Stimulated activated CD4-positive, alpha-beta T cell treated with anti-CD3 and anti-CD28 coated beads, Interleukin-2, amount 100 ng/mL, for 48 hours (primary cell): ENCODE results near the gene ETHE1.
"Not testable (repeated sequence)": the region's sequence is repeated elsewhere in the genome, so short reads cannot be mapped to it uniquely, and the experiment has no call there.

Source experiments
- DNase-seq, 2 donors: peaks; one replicate each; pipeline ENCODE4 v3.0.0-alpha.2; 2020

ETHE1 gene

GRCh38 chr19:43523696-43524095, 3.3 kb downstream of the ETHE1 start:
- not testable (repeated sequence) for DNase-seq

GRCh38 chr19:43522929-43523328, 4.1 kb downstream of the ETHE1 start:
- DNase-seq: no peak

GRCh38 chr19:43519436-43520088, 7.4 kb downstream of the ETHE1 start:
- DNase-seq: peak; percentile 73 to 80

GRCh38 chr19:43518051-43518450, 8.9 kb downstream of the ETHE1 start:
- no peak for DNase-seq

GRCh38 chr19:43512399-43512798, 14.6 kb downstream of the ETHE1 start:
- not testable (repeated sequence) for DNase-seq

GRCh38 chr19:43511324-43511723, 15.7 kb downstream of the ETHE1 start:
- no peak for DNase-seq

GRCh38 chr19:43510713-43511112, 16.3 kb downstream of the ETHE1 start:
- no peak for DNase-seq

- no peak for DNase-seq
Observed at GRCh38 chr19:43507880-43508279, 19.1 kb downstream of the ETHE1 start.

- DNase-seq: no peak
Observed at GRCh38 chr19:43506629-43507028, 20.4 kb downstream of the ETHE1 start.

GRCh38 chr19:43505941-43506340, 21.1 kb downstream of the ETHE1 start:
- no peak for DNase-seq

GRCh38 chr19:43505186-43505456, 21.9 kb downstream of the ETHE1 start:
- DNase-seq: no peak

- peak; percentile 39 to 47 for DNase-seq
Observed at GRCh38 chr19:43504426-43505185, 22.4 kb downstream of the ETHE1 start, which contains the start of gene PHLDB3. Gene PHLDB3 (minus strand): TSS chr19:43504746. CDS start chr19:43504118, 628 bp downstream.

GRCh38 chr19:43503501-43504425, 23.2 kb downstream of the ETHE1 start:
- peak; percentile 98 to 99 for DNase-seq

GRCh38 chr19:43502419-43502976, 24.5 kb downstream of the ETHE1 start:
- no peak for DNase-seq

- DNase-seq: no peak
Observed at GRCh38 chr19:43501661-43502418, 25.2 kb downstream of the ETHE1 start.

- no peak for DNase-seq
Observed at GRCh38 chr19:43499042-43499441, 28.0 kb downstream of the ETHE1 start.

- DNase-seq: no peak
Observed at GRCh38 chr19:43498233-43498842, 28.7 kb downstream of the ETHE1 start.

- no peak for DNase-seq
Observed at GRCh38 chr19:43496960-43497359, 30.0 kb downstream of the ETHE1 start.

- DNase-seq: no peak
Observed at GRCh38 chr19:43495082-43495481, 31.9 kb downstream of the ETHE1 start.

GRCh38 chr19:43490759-43491158, 36.2 kb downstream of the ETHE1 start:
- DNase-seq: no peak

- DNase-seq: no peak
Observed at GRCh38 chr19:43489979-43490599, 36.9 kb downstream of the ETHE1 start.
